Stimulated activated CD4-positive, alpha-beta T cell treated with anti-CD3 and anti-CD28 coated beads, Interleukin-1b, Interleukin-23, amount 100 ng/mL, for 24 hours (primary cell): ENCODE measurements around the gene ATF4.

Source experiments
- DNase-seq, 4 experiments: peaks; one replicate each; pipeline ENCODE4 v3.0.0-alpha.2; 2020; ENCODE audit warnings: low read depth in 4 of 4, low spot score in 1 of 4

The ATF4 gene

GRCh38 chr22:39556970-39557841 is 36.8 kb downstream of the ATF4 start:
- peak in 2 of 4 experiments; percentile 35 to 40 for DNase-seq

- DNase-seq = no peak
Measured at GRCh38 chr22:39558254-39558727, 37.9 kb downstream of the ATF4 start.

GRCh38 chr22:39558950-39559349 is 38.6 kb downstream of the ATF4 start:
- no peak for DNase-seq

- no peak for DNase-seq
Measured at GRCh38 chr22:39559456-39560105, 39.2 kb downstream of the ATF4 start.

GRCh38 chr22:39560127-39560526 is 39.8 kb downstream of the ATF4 start:
- DNase-seq = no peak

- DNase-seq = no peak
Measured at GRCh38 chr22:39562839-39563489, 42.6 kb downstream of the ATF4 start.

- no peak for DNase-seq
Measured at GRCh38 chr22:39563571-39564428, 43.4 kb downstream of the ATF4 start.

- DNase-seq = no peak
Measured at GRCh38 chr22:39565414-39565944, 45.1 kb downstream of the ATF4 start.

- DNase-seq = no peak
Measured at GRCh38 chr22:39567135-39567946, 47.0 kb downstream of the ATF4 start.

- no peak for DNase-seq
Measured at GRCh38 chr22:39568278-39568981, 48.1 kb downstream of the ATF4 start.

- no peak for DNase-seq
Measured at GRCh38 chr22:39569066-39569465, 48.7 kb downstream of the ATF4 start.

- DNase-seq = no peak
Measured at GRCh38 chr22:39570226-39570625, 49.9 kb downstream of the ATF4 start.

- no peak for DNase-seq
Measured at GRCh38 chr22:39570665-39571064, 50.3 kb downstream of the ATF4 start, which contains the start of gene CACNA1I. TSS of gene CACNA1I (plus strand) at chr22:39570753. CDS start at chr22:39570753, 0 bp downstream.

GRCh38 chr22:39571538-39571937 is 51.2 kb downstream of the ATF4 start:
- DNase-seq = no peak
